Measurements from ENCODE around the gene PRPF39. TPM values are rescaled to one million over a fixed set of nuclear protein-coding genes. Genes with fewer than 3 reads are reported as not detected.

PRPF39 gene
- total RNA-seq (ENCODE audit: unreplicated experiment), result 47.8 TPM
- long read RNA-seq, partial matches to known transcripts, result 1 of 10 reads
- long read RNA-seq, other reads (novel, unspliced or antisense), result 4 of 10 reads

GRCh38 chr14:45083976-45084722, at the start of gene PRPF39:
TSS of gene PRPF39 (plus strand) at chr14:45084116. CDS start at chr14:45095240, 11,124 bp downstream.
- DNase-seq (ENCODE audit: low spot score), result peak; percentile 96

GRCh38 chr14:45034730-45035129, 49.2 kb upstream of the PRPF39 start:
- no peaks in the 10 kb centered on the region for H3K9me3 Mint-ChIP-seq (ENCODE audit: unreplicated experiment)
- H3K4me1 Mint-ChIP-seq (ENCODE audit: unreplicated experiment), result peaks cover 7% of the 10 kb centered on the region
- peaks cover 34% of the 10 kb centered on the region for H3K36me3 Mint-ChIP-seq (ENCODE audit: low read depth, unreplicated experiment)
- H3K4me3 Mint-ChIP-seq (ENCODE audit: unreplicated experiment), result no peak overlapping the region
- TF ChIP-seq CTCF (IDR thresholded peaks at IDR 0.05; ENCODE audit: unreplicated experiment), result no peak
- no peaks in the 10 kb centered on the region for H3K27me3 Mint-ChIP-seq (ENCODE audit: unreplicated experiment)
- no peak overlapping the region for H3K27ac Mint-ChIP-seq (ENCODE audit: unreplicated experiment)
- no peak for DNase-seq (ENCODE audit: low spot score)

More at GRCh38 chr14:45083976-45084722, at the start of gene PRPF39:
- no peak for TF ChIP-seq CTCF (IDR thresholded peaks at IDR 0.05; ENCODE audit: unreplicated experiment)
- H3K9me3 Mint-ChIP-seq (ENCODE audit: unreplicated experiment), result no peaks in the 10 kb centered on the region
- H3K4me1 Mint-ChIP-seq (ENCODE audit: unreplicated experiment), result peaks cover 15% of the 10 kb centered on the region
- peak within 1 kb of the TSS; percentile 98 for H3K4me3 Mint-ChIP-seq (ENCODE audit: unreplicated experiment)
- H3K27me3 Mint-ChIP-seq (ENCODE audit: unreplicated experiment), result no peaks in the 10 kb centered on the region
- peak within 1 kb of the TSS; percentile 52 for H3K27ac Mint-ChIP-seq (ENCODE audit: unreplicated experiment)
- H3K36me3 Mint-ChIP-seq (ENCODE audit: low read depth, unreplicated experiment), result peaks cover 5% of the 10 kb centered on the region

GRCh38 chr14:45038256-45038655, 45.7 kb upstream of the PRPF39 start:
- Mint-ChIP-seq H3K27me3 (ENCODE audit: unreplicated experiment) (no peaks in the 10 kb centered on the region), H3K36me3 (ENCODE audit: low read depth, unreplicated experiment) (peaks cover 38% of the 10 kb centered on the region), H3K9me3 (ENCODE audit: unreplicated experiment) (no peaks in the 10 kb centered on the region), H3K4me1 (ENCODE audit: unreplicated experiment) (peaks cover 7% of the 10 kb centered on the region), H3K27ac (ENCODE audit: unreplicated experiment) (no peak overlapping the region), H3K4me3 (ENCODE audit: unreplicated experiment) (no peak overlapping the region)
- no peak for TF ChIP-seq CTCF (IDR thresholded peaks at IDR 0.05; ENCODE audit: unreplicated experiment)
- no peak for DNase-seq (ENCODE audit: low spot score)

GRCh38 chr14:45038865-45039264, 45.1 kb upstream of the PRPF39 start:
- Mint-ChIP-seq H3K4me1 (ENCODE audit: unreplicated experiment) (peaks cover 7% of the 10 kb centered on the region), H3K4me3 (ENCODE audit: unreplicated experiment) (no peak overlapping the region), H3K36me3 (ENCODE audit: low read depth, unreplicated experiment) (peaks cover 38% of the 10 kb centered on the region), H3K27me3 (ENCODE audit: unreplicated experiment) (no peaks in the 10 kb centered on the region), H3K9me3 (ENCODE audit: unreplicated experiment) (no peaks in the 10 kb centered on the region), H3K27ac (ENCODE audit: unreplicated experiment) (no peak overlapping the region)
- DNase-seq (ENCODE audit: low spot score), result no peak
- TF ChIP-seq CTCF (IDR thresholded peaks at IDR 0.05; ENCODE audit: unreplicated experiment), result no peak

GRCh38 chr14:45039390-45039789, 44.5 kb upstream of the PRPF39 start:
- DNase-seq (ENCODE audit: low spot score), result no peak
- H3K4me1 Mint-ChIP-seq (ENCODE audit: unreplicated experiment), result peaks cover 1% of the 10 kb centered on the region
- H3K36me3 Mint-ChIP-seq (ENCODE audit: low read depth, unreplicated experiment), result peaks cover 38% of the 10 kb centered on the region
- H3K4me3 Mint-ChIP-seq (ENCODE audit: unreplicated experiment), result no peak overlapping the region
- no peak overlapping the region for H3K27ac Mint-ChIP-seq (ENCODE audit: unreplicated experiment)
- no peak for TF ChIP-seq CTCF (IDR thresholded peaks at IDR 0.05; ENCODE audit: unreplicated experiment)
- no peaks in the 10 kb centered on the region for H3K9me3 Mint-ChIP-seq (ENCODE audit: unreplicated experiment)
- H3K27me3 Mint-ChIP-seq (ENCODE audit: unreplicated experiment), result no peaks in the 10 kb centered on the region

Measured in endothelial cell (in vitro differentiated cells).